ENCODE measurements around the gene ZDHHC18. TPM values are rescaled to one million over a fixed set of nuclear protein-coding genes. Genes with fewer than 3 reads are reported as not detected.
A peak's percentile ranks its signal among the peaks of the same experiment; 100 is the strongest.

ZDHHC18 gene
- total RNA-seq, 1 donor from 2014 or later, result 22.3 TPM

DNA sequence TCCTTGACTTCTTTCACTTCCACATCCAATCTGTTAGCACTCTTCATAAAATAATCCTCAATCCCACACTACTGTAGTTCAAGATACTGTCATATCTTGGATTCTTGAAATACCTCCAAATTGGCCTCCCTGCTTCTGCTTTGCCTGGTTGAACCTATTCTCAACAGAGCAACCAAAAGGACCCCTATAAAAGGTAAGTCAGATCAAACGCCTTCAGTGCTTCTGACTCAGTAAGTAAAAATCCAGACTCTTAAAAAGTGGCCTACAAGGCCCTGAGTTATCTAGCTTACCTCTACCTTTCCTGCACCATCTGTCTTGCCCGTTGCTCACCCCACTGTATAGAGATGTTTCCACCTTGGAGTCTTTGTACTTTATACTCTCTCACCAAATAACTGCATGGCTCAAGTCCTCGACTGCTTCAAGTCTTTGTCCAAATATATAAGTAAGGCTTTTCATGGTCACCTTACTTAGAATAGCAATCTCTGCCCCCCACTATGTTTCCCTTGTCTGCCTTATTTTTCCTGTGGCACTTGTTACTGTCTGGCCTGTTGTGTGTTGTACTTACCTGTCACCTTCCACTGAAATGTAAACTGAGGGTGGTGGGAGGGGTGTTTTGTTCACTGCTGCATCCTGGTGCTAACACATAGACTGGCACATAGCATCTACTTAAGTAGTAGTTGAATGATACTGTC lies 43.8 kb upstream of the ZDHHC18 start:
- H3K9me3 ChIP-seq (ENCODE audit: insufficient read depth, low read depth, low read length), result no peaks in the 10 kb centered on the region
- FAIRE-seq (no peak), DNase-seq (ENCODE audit: low read depth) (no peak)
- H3K4me3 Mint-ChIP-seq (ENCODE audit: unreplicated experiment), result no peak overlapping the region
- H4K20me1 ChIP-seq (ENCODE audit: insufficient read depth, low read length), result peaks cover 16% of the 10 kb centered on the region
- H3K9ac ChIP-seq (ENCODE audit: low read length), result peak overlapping the region; percentile 10
- no peaks in the 10 kb centered on the region for H3K27me3 Mint-ChIP-seq (ENCODE audit: low read depth, unreplicated experiment)
- H3K4me2 ChIP-seq (ENCODE audit: low read length), result no peak overlapping the region
- peaks cover 34% of the 10 kb centered on the region for H3K79me2 ChIP-seq (ENCODE audit: insufficient read depth, low read length)
- TF ChIP-seq CTCF (IDR thresholded peaks at IDR 0.05; ENCODE audit: insufficient read depth, low read depth, low read length) (no peak), EZH2 (IDR thresholded peaks at IDR 0.05; ENCODE audit: insufficient read depth, low read length) (no peak)
- no peak overlapping the region for H3K27ac ChIP-seq (ENCODE audit: low read depth, low read length)
- H3K4me3 ChIP-seq (ENCODE audit: insufficient read depth, low read depth, low read length), result no peak overlapping the region
- peaks cover 22% of the 10 kb centered on the region for H3K36me3 Mint-ChIP-seq (ENCODE audit: low read depth, unreplicated experiment)
- H3K27me3 ChIP-seq (ENCODE audit: insufficient read depth, low read length), result no peaks in the 10 kb centered on the region
- H3K4me1 Mint-ChIP-seq (ENCODE audit: low read depth, unreplicated experiment), result peaks cover 55% of the 10 kb centered on the region
- peaks cover 38% of the 10 kb centered on the region for H3K4me1 ChIP-seq (ENCODE audit: insufficient read depth, low read length)
- H3K36me3 ChIP-seq (ENCODE audit: insufficient read depth, low read length), result peaks cover 44% of the 10 kb centered on the region
- H2AFZ ChIP-seq (ENCODE audit: low read depth, low read length), result no peak overlapping the region
- no peaks in the 10 kb centered on the region for H3K9me3 Mint-ChIP-seq (ENCODE audit: unreplicated experiment)
- no peak overlapping the region for H3K27ac Mint-ChIP-seq (ENCODE audit: unreplicated experiment)

DNA sequence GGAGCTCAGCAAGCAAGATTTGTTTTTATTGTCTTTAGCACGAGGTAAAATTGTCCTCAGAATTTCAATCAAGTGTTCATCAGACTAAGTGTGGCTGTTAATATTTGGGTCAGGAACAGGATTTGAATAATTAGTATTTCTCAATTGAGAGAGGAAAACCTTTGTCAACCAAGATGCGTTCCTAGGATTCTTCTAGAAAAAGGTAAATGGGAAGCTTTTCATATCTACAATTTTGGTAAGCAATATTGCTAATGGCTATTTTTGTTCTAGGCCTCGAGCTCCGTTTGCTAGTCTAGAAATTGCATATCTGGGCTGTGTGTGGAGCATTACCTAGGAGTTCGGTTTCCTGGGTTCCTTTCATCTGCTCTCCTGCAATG lies 42.9 kb upstream of the ZDHHC18 start:
- Histone ChIP-seq H3K9ac (ENCODE audit: low read length) (no peak overlapping the region), H3K79me2 (ENCODE audit: insufficient read depth, low read length) (peaks cover 33% of the 10 kb centered on the region), H3K36me3 (ENCODE audit: insufficient read depth, low read length) (peaks cover 38% of the 10 kb centered on the region), H2AFZ (ENCODE audit: low read depth, low read length) (no peak overlapping the region), H4K20me1 (ENCODE audit: insufficient read depth, low read length) (peaks cover 16% of the 10 kb centered on the region), H3K9me3 (ENCODE audit: insufficient read depth, low read depth, low read length) (no peaks in the 10 kb centered on the region), H3K27me3 (ENCODE audit: insufficient read depth, low read length) (no peaks in the 10 kb centered on the region), H3K4me3 (ENCODE audit: insufficient read depth, low read depth, low read length) (no peak overlapping the region), H3K27ac (ENCODE audit: low read depth, low read length) (peak overlapping the region; percentile 16), H3K4me2 (ENCODE audit: low read length) (peak overlapping the region; percentile 6), H3K4me1 (ENCODE audit: insufficient read depth, low read length) (peaks cover 43% of the 10 kb centered on the region)
- FAIRE-seq, result no peak
- Mint-ChIP-seq H3K27ac (ENCODE audit: unreplicated experiment) (no peak overlapping the region), H3K4me3 (ENCODE audit: unreplicated experiment) (peak overlapping the region; percentile 5), H3K36me3 (ENCODE audit: low read depth, unreplicated experiment) (peaks cover 16% of the 10 kb centered on the region), H3K4me1 (ENCODE audit: low read depth, unreplicated experiment) (peaks cover 57% of the 10 kb centered on the region), H3K27me3 (ENCODE audit: low read depth, unreplicated experiment) (no peaks in the 10 kb centered on the region), H3K9me3 (ENCODE audit: unreplicated experiment) (no peaks in the 10 kb centered on the region)
- no peak for DNase-seq (ENCODE audit: low read depth)
- no peak for TF ChIP-seq CTCF (IDR thresholded peaks at IDR 0.05; ENCODE audit: insufficient read depth, low read depth, low read length)
- no peak for TF ChIP-seq EZH2 (IDR thresholded peaks at IDR 0.05; ENCODE audit: insufficient read depth, low read length)
